Fibroblast of peridontal ligament (primary cell): ENCODE results near the gene TMEM191C.
"Not testable (repeated sequence)": the region's sequence is repeated elsewhere in the genome, so short reads cannot be mapped to it uniquely, and the experiment has no call there.

Experiments used
- DNase-seq: peaks from one replicate; pipeline ENCODE4 v3.0.0-alpha.2; 2010; ENCODE audit errors: extremely low read depth

TMEM191C gene

GRCh38 chr22:21446128-21446826 lies 20.9 kb upstream of the TMEM191C start:
- DNase-seq, result no peak

- no peak for DNase-seq
Measured at GRCh38 chr22:21446827-21447690, 20.1 kb upstream of the TMEM191C start.

GRCh38 chr22:21447694-21448402 lies 19.3 kb upstream of the TMEM191C start:
- no peak for DNase-seq

- DNase-seq, result no peak
Measured at GRCh38 chr22:21448627-21449416, 18.4 kb upstream of the TMEM191C start.

GRCh38 chr22:21449531-21450319 lies 17.5 kb upstream of the TMEM191C start:
- DNase-seq, result no peak

- no peak for DNase-seq
Measured at GRCh38 chr22:21450320-21450831, 16.8 kb upstream of the TMEM191C start.

- DNase-seq, result no peak
Measured at GRCh38 chr22:21450858-21451353, 16.3 kb upstream of the TMEM191C start.

GRCh38 chr22:21451545-21452520 lies 15.4 kb upstream of the TMEM191C start:
- no peak for DNase-seq

- not testable (repeated sequence) for DNase-seq
Measured at GRCh38 chr22:21452666-21453065, 14.5 kb upstream of the TMEM191C start.

- not testable (repeated sequence) for DNase-seq
Measured at GRCh38 chr22:21454998-21455333, 12.2 kb upstream of the TMEM191C start.

- DNase-seq, result no peak
Measured at GRCh38 chr22:21455334-21456089, 11.7 kb upstream of the TMEM191C start.

- DNase-seq, result peak; percentile 2
Measured at GRCh38 chr22:21457023-21457787, 10.0 kb upstream of the TMEM191C start.

GRCh38 chr22:21462672-21463071 lies 4.5 kb upstream of the TMEM191C start:
- not testable (repeated sequence) for DNase-seq

GRCh38 chr22:21468194-21469096 lies 1.3 kb downstream of the TMEM191C start:
- DNase-seq, result peak; percentile 42

GRCh38 chr22:21469097-21469994 lies 2.2 kb downstream of the TMEM191C start:
- not testable (repeated sequence) for DNase-seq

- DNase-seq, result not testable (repeated sequence)
Measured at GRCh38 chr22:21472984-21473383, 5.8 kb downstream of the TMEM191C start.
